Measurements from ENCODE around the gene HOMEZ. TPM values are rescaled to one million over a fixed set of nuclear protein-coding genes. Genes with fewer than 3 reads are reported as not detected.

HOMEZ gene
- total and polyA plus RNA-seq, 2 experiments from 2014 or later = 5.3 to 7.9 TPM

DNA sequence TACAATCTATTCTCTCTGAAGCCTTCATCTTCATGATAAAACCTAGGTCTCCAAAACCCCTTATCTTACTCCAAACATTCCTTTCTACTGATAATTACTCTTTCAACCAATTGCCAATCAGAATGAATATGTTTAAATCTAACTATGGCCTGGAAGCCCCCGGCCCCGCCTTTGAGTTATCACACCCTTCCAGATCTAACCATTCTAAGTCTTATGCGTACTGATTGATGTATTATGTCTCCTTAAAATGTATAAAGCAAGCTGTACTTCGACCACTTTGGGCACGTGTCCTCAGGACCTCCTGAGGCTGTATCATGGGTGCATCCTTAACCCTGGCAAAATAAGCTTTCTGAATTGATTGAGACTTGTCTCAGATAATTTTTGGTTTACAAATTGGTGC lies 49.7 kb upstream of the HOMEZ start:
- no peaks in the 10 kb centered on the region for H4K20me1 ChIP-seq (replicated peaks; ENCODE audit: insufficient read depth)
- no peak overlapping the region for H2AFZ ChIP-seq
- H3K4me3 ChIP-seq = no peak overlapping the region
- Mint-ChIP-seq H3K27me3 (ENCODE audit: insufficient read depth, low read depth, poor library complexity) (peaks cover 2% of the 10 kb centered on the region), H3K4me3 (no peak overlapping the region), H3K36me3 (ENCODE audit: low read depth) (peaks cover 10% of the 10 kb centered on the region; the same call in 2 of the 3 replicates), H3K4me1 (no peaks in the 10 kb centered on the region), H3K9me3 (peaks cover 38% of the 10 kb centered on the region), H3K27ac (no peak overlapping the region)
- no peak for ATAC-seq
- no peaks in the 10 kb centered on the region; the same call in 1 of the 2 replicates for H3K27me3 ChIP-seq (ENCODE audit: insufficient read depth)
- no peaks in the 10 kb centered on the region for H3K4me1 ChIP-seq (ENCODE audit: insufficient read depth)
- H3K36me3 ChIP-seq (ENCODE audit: insufficient read depth) = 0 out of 2 replicates have a peak, but pooled peaks cover 4% of the 10 kb centered on the region
- no peak for TF ChIP-seq JUNB (IDR thresholded peaks at IDR 0.05; ENCODE audit: unreplicated experiment)
- TF ChIP-seq EZH2 (IDR thresholded peaks at IDR 0.05; ENCODE audit: low read depth, unreplicated experiment) = no peak
- TF ChIP-seq POLR2AphosphoS5 (IDR thresholded peaks at IDR 0.05; ENCODE audit: low read depth) = no peak
- TF ChIP-seq REST (IDR thresholded peaks at IDR 0.05; ENCODE audit: unreplicated experiment) = no peak
- no peak for TF ChIP-seq ZNF114 (CRISPR knock-in tag; IDR thresholded peaks at IDR 0.05)
- no peak for TF ChIP-seq EZH2phosphoT487 (IDR thresholded peaks at IDR 0.05; ENCODE audit: unreplicated experiment)
- TF ChIP-seq CREB1 (CRISPR knock-in tag; IDR thresholded peaks at IDR 0.05; ENCODE audit: low read depth) = no peak
- no peak overlapping the region for H3K27ac ChIP-seq (ENCODE audit: low read depth)
- no peaks in the 10 kb centered on the region for H3F3A ChIP-seq (replicated peaks; ENCODE audit: low read depth)
- no peak overlapping the region for H3K4me2 ChIP-seq
- no peaks in the 10 kb centered on the region for H3K79me2 ChIP-seq (replicated peaks; ENCODE audit: insufficient read depth)
- DNase-seq (ENCODE audit: low spot score) = no peak
- 0 out of 2 replicates have a peak, but pooled peaks cover 10% of the 10 kb centered on the region for H3K9me2 ChIP-seq (ENCODE audit: insufficient read depth)

DNA sequence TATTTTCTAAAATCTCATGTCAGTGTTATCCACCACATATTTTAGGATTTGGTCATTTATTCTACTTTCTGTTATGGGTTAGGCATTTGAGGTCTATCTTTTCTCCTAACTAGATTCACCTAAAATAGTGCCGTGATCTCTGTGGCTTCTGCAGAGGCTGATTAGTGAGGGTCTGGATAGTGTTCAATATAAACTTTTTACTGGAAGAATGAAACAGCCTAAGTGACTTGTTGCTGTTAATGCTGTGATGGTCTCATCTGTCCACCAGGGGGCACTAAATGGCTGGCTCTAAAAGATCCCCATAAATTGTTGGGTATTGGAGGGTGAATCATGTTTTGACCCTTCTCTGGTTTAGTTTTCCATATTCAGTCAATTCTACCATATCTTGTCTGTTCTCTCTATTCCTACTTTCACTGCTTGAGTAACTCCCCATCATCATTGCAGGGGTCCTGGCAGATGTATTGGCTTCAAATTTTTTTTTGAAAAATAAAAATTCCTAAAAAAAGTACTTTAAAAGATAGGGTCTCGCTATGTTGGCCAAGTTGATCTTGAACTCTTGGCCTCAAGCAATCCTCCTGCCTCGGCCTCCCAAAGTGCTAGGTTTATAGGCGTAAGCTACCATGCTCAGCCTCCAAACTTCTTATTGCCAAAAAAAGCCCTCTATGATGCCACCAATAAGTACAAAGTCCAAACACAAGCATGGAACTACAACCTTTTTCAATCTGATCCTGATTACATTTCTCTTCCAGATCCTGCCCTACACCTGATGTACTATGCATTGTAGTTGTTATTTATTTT lies 42.2 kb upstream of the HOMEZ start:
- H4K20me1 ChIP-seq (replicated peaks; ENCODE audit: insufficient read depth) = peaks cover 5% of the 10 kb centered on the region; the same call in 1 of the 2 replicates
- peaks cover 22% of the 10 kb centered on the region for H3K36me3 ChIP-seq (ENCODE audit: insufficient read depth)
- no peaks in the 10 kb centered on the region for H3K9me3 Mint-ChIP-seq
- no peak overlapping the region for H3K27ac ChIP-seq (ENCODE audit: low read depth)
- peaks cover 7% of the 10 kb centered on the region; the same call in 2 of the 3 replicates for H3K4me1 Mint-ChIP-seq
- H3K4me1 ChIP-seq (ENCODE audit: insufficient read depth) = no peaks in the 10 kb centered on the region; the same call in 1 of the 2 replicates
- H3K79me2 ChIP-seq (replicated peaks; ENCODE audit: insufficient read depth) = peaks cover 8% of the 10 kb centered on the region
- H3K36me3 Mint-ChIP-seq (ENCODE audit: low read depth) = peaks cover 32% of the 10 kb centered on the region
- H3K27me3 ChIP-seq (ENCODE audit: insufficient read depth) = no peaks in the 10 kb centered on the region
- H3K4me3 ChIP-seq = no peak overlapping the region
- no peak overlapping the region for H3K27ac Mint-ChIP-seq
- H2AFZ ChIP-seq = no peak overlapping the region
- H3K4me2 ChIP-seq = no peak overlapping the region
- ATAC-seq (peak; percentile 82), DNase-seq (ENCODE audit: low spot score) (peak; percentile 86)
- H3K9me2 ChIP-seq (ENCODE audit: insufficient read depth) = no peaks in the 10 kb centered on the region
- no peak overlapping the region for H3K4me3 Mint-ChIP-seq
- H3K27me3 Mint-ChIP-seq (ENCODE audit: insufficient read depth, low read depth, poor library complexity) = peaks cover 4% of the 10 kb centered on the region
- TF ChIP-seq CTCF (conservative IDR thresholded peaks at IDR 0.05; ENCODE audit: low read depth in 2 of 2) (peak; percentile 90 to 97), CREB1 (CRISPR knock-in tag; IDR thresholded peaks at IDR 0.05; ENCODE audit: low read depth) (no peak), EZH2 (IDR thresholded peaks at IDR 0.05; ENCODE audit: low read depth, unreplicated experiment) (no peak)
- peaks cover 26% of the 10 kb centered on the region for H3F3A ChIP-seq (replicated peaks; ENCODE audit: low read depth)
